SU-DHL-6 (cell line): ENCODE measurements around the gene RAP1GAP2.

Experiments used
- CTCF ChIP-seq: fragments of 200-600 bp; sonication (generic); IDR thresholded peaks from one replicate; pipeline ENCODE4 v1.5.1; 2017; ENCODE audit warnings: antibody characterized with exemption, mild to moderate bottlenecking, low read length, moderate library complexity; ENCODE audit not compliant: insufficient read depth, poor library complexity, severe bottlenecking
- EZH2phosphoT487 ChIP-seq: fragments of 200-600 bp; sonication (generic), shearing (Covaris generic); conservative IDR thresholded peaks from 2 replicates; pipeline ENCODE4 v1.6.1; 2018; ENCODE audit warnings: mild to moderate bottlenecking, antibody characterized with exemption, low read length, moderate library complexity, mixed read lengths

GRCh38 chr17:3033741-3034577, 237.7 kb downstream of the RAP1GAP2 start:
- TF ChIP-seq CTCF (no peak), EZH2phosphoT487 (no peak)
